ENCODE data around the gene BCAP31. TPM values are rescaled to one million over a fixed set of nuclear protein-coding genes. Genes with fewer than 3 reads are reported as not detected.
"Not testable (repeated sequence)": the region's sequence is repeated elsewhere in the genome, so short reads cannot be mapped to it uniquely, and the experiment has no call there.

The BCAP31 gene
- total RNA-seq, 1 donor from 2014 or later: 144 TPM

- no peaks in the 10 kb centered on the region for H3K27me3 Mint-ChIP-seq (ENCODE audit: low read depth)
- DNase-seq (ENCODE audit: low spot score): no peak
- H3K27ac Mint-ChIP-seq (ENCODE audit: unreplicated experiment): no peak overlapping the region
- TF ChIP-seq, protein P1, sequence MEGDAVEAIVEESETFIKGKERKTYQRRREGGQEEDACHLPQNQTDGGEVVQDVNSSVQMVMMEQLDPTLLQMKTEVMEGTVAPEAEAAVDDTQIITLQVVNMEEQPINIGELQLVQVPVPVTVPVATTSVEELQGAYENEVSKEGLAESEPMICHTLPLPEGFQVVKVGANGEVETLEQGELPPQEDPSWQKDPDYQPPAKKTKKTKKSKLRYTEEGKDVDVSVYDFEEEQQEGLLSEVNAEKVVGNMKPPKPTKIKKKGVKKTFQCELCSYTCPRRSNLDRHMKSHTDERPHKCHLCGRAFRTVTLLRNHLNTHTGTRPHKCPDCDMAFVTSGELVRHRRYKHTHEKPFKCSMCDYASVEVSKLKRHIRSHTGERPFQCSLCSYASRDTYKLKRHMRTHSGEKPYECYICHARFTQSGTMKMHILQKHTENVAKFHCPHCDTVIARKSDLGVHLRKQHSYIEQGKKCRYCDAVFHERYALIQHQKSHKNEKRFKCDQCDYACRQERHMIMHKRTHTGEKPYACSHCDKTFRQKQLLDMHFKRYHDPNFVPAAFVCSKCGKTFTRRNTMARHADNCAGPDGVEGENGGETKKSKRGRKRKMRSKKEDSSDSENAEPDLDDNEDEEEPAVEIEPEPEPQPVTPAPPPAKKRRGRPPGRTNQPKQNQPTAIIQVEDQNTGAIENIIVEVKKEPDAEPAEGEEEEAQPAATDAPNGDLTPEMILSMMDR (IDR thresholded peaks at IDR 0.05): no peak
- no peaks in the 10 kb centered on the region for H3K4me1 Mint-ChIP-seq (ENCODE audit: low read depth)
- H3K9me3 Mint-ChIP-seq (ENCODE audit: low read depth): peaks cover 14% of the 10 kb centered on the region
- H3K36me3 Mint-ChIP-seq (ENCODE audit: low read depth): peaks cover 10% of the 10 kb centered on the region
- H3K4me3 Mint-ChIP-seq (ENCODE audit: unreplicated experiment): no peak overlapping the region
These were observed 30.9 kb upstream of the BCAP31 start for GRCh38 chrX:153755136-153755535.

DNA sequence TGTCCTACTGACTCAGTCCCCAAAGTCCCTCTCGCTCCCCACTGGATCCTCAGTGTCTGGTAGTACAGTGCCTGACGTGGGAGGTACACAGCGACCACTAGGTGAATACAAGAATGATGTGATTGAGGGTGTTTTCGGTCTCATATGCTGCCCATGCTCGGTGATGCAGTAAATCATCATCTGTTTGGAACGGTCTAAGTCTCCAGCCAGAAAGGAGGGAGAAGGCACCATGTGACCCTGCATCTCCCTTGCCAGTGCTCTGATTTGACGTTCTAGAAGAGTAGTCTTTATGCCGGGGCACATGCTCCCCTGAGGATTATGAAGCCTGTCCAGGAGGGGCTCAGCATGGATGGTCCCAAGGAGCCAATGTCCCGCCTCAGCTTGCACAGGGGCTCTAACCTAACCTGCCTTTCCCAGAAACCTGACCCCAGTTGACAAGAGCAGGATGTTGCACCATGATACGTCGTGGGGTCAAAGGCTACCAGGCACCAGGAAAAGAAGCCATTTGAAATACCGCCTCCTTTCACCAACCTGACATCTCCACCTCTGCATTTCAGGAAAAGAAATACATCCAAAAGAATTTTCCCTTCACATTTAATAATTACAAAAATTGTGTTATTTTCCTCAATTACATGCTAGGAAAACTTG is 26.1 kb upstream of the BCAP31 start:
- no peak for DNase-seq (ENCODE audit: low spot score)
- Mint-ChIP-seq H3K9me3 (ENCODE audit: low read depth) (peaks cover 9% of the 10 kb centered on the region), H3K27me3 (ENCODE audit: low read depth) (no peaks in the 10 kb centered on the region), H3K36me3 (ENCODE audit: low read depth) (no peaks in the 10 kb centered on the region), H3K4me1 (ENCODE audit: low read depth) (no peaks in the 10 kb centered on the region), H3K27ac (ENCODE audit: unreplicated experiment) (no peak overlapping the region), H3K4me3 (ENCODE audit: unreplicated experiment) (no peak overlapping the region)
- TF ChIP-seq, protein P1 (IDR thresholded peaks at IDR 0.05): no peak

- not testable (repeated sequence) for H3K27me3 Mint-ChIP-seq (ENCODE audit: low read depth); DNase-seq (ENCODE audit: low spot score); H3K4me1 Mint-ChIP-seq (ENCODE audit: low read depth); H3K4me3 Mint-ChIP-seq (ENCODE audit: unreplicated experiment); H3K9me3 Mint-ChIP-seq (ENCODE audit: low read depth); H3K27ac Mint-ChIP-seq (ENCODE audit: unreplicated experiment); H3K36me3 Mint-ChIP-seq (ENCODE audit: low read depth)
These were observed 24.8 kb upstream of the BCAP31 start for GRCh38 chrX:153749017-153749416.

DNA sequence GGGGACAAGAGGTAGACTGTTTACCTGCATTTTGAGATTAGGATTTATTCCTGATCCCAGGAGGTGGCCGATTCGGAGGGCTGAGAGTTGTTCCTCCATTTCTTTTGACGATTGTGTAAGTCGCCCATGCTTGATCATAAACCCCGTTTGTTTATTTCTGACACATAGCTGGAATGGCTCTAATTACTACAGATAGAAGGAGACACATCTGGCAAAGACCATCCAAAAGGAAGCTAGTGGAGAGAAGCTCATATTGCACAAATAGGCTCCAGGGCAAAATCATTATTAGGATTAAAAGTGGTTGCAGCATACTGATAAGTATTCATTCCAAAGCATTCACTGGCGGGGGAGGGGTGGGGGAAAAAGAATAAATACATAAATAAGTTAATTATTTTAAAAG is 22.8 kb upstream of the BCAP31 start:
- H3K27ac Mint-ChIP-seq (ENCODE audit: unreplicated experiment); H3K4me3 Mint-ChIP-seq (ENCODE audit: unreplicated experiment); DNase-seq (ENCODE audit: low spot score); H3K27me3 Mint-ChIP-seq (ENCODE audit: low read depth); H3K4me1 Mint-ChIP-seq (ENCODE audit: low read depth); H3K36me3 Mint-ChIP-seq (ENCODE audit: low read depth); H3K9me3 Mint-ChIP-seq (ENCODE audit: low read depth): not testable (repeated sequence)

DNA sequence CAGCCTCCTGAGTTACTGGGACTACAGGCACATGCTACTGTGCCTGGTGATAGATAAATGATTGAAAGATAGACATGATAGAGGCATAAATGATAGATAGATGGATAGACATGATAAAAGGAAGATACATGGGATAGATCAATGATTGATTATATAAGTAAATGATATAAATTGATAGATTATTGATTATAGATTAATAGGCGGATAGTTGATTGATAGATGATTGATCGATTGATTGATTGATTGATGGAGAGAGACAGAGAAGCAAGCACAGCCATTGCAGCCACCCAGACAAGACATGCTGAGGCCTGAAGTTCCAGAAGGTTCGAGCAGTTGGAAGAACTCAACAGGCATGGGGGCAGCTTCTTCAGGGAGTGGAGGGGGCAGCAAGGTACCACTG is 22.2 kb upstream of the BCAP31 start:
- Mint-ChIP-seq H3K4me1 (ENCODE audit: low read depth) (no peaks in the 10 kb centered on the region), H3K9me3 (ENCODE audit: low read depth) (peaks cover 6% of the 10 kb centered on the region), H3K4me3 (ENCODE audit: unreplicated experiment) (no peak overlapping the region), H3K27ac (ENCODE audit: unreplicated experiment) (no peak overlapping the region), H3K36me3 (ENCODE audit: low read depth) (no peaks in the 10 kb centered on the region), H3K27me3 (ENCODE audit: low read depth) (no peaks in the 10 kb centered on the region)
- DNase-seq (ENCODE audit: low spot score): no peak
- TF ChIP-seq, protein P1 (IDR thresholded peaks at IDR 0.05): no peak

- not testable (repeated sequence) for H3K4me1 Mint-ChIP-seq (ENCODE audit: low read depth); H3K27ac Mint-ChIP-seq (ENCODE audit: unreplicated experiment); H3K27me3 Mint-ChIP-seq (ENCODE audit: low read depth); H3K9me3 Mint-ChIP-seq (ENCODE audit: low read depth); H3K4me3 Mint-ChIP-seq (ENCODE audit: unreplicated experiment); DNase-seq (ENCODE audit: low spot score); H3K36me3 Mint-ChIP-seq (ENCODE audit: low read depth)
These were observed 20.9 kb upstream of the BCAP31 start for GRCh38 chrX:153745067-153745433.

Measured in chondrocyte (in vitro differentiated cells).